ENCODE results near the gene RAPH1. TPM values are rescaled to one million over a fixed set of nuclear protein-coding genes. Genes with fewer than 3 reads are reported as not detected.

Gene RAPH1
- total and polyA plus RNA-seq, 2 experiments from 2014 or later = 5.0 to 36.2 TPM

DNA sequence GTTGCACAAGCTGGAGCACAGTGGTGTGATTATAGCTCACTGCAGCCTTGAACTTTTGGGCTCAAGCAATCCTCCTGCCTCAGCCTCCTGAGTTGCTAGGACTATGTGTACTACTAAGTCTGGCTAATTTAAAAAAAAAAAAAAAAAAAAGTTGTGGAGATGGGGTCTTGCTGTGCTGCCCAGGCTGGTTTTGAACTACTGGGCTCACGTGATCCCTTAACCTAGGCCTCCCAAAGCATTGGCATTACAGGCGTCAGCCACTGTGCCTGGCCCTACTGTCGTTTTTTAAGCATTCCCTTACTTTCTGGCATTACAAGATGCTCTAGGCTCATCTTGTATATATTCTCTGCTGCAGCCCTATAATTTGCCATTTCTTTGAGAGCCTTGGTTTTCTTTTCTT, 88.3 kb downstream of the RAPH1 start:
- no peaks in the 10 kb centered on the region for H3K79me2 ChIP-seq (replicated peaks; ENCODE audit: insufficient read depth)
- H3K36me3 ChIP-seq (ENCODE audit: insufficient read depth) = peaks cover 7% of the 10 kb centered on the region; the same call in 1 of the 2 replicates
- H4K20me1 ChIP-seq (replicated peaks; ENCODE audit: insufficient read depth) = no peaks in the 10 kb centered on the region; the same call in 1 of the 2 replicates
- H3K9me2 ChIP-seq (ENCODE audit: insufficient read depth) = no peaks in the 10 kb centered on the region
- H3K4me3 Mint-ChIP-seq = no peak overlapping the region
- no peaks in the 10 kb centered on the region for H3F3A ChIP-seq (replicated peaks; ENCODE audit: low read depth)
- no peak overlapping the region for H3K4me2 ChIP-seq
- H3K36me3 Mint-ChIP-seq (ENCODE audit: low read depth) = peaks cover 13% of the 10 kb centered on the region
- H3K9me3 Mint-ChIP-seq = no peaks in the 10 kb centered on the region
- TF ChIP-seq, protein P1, sequence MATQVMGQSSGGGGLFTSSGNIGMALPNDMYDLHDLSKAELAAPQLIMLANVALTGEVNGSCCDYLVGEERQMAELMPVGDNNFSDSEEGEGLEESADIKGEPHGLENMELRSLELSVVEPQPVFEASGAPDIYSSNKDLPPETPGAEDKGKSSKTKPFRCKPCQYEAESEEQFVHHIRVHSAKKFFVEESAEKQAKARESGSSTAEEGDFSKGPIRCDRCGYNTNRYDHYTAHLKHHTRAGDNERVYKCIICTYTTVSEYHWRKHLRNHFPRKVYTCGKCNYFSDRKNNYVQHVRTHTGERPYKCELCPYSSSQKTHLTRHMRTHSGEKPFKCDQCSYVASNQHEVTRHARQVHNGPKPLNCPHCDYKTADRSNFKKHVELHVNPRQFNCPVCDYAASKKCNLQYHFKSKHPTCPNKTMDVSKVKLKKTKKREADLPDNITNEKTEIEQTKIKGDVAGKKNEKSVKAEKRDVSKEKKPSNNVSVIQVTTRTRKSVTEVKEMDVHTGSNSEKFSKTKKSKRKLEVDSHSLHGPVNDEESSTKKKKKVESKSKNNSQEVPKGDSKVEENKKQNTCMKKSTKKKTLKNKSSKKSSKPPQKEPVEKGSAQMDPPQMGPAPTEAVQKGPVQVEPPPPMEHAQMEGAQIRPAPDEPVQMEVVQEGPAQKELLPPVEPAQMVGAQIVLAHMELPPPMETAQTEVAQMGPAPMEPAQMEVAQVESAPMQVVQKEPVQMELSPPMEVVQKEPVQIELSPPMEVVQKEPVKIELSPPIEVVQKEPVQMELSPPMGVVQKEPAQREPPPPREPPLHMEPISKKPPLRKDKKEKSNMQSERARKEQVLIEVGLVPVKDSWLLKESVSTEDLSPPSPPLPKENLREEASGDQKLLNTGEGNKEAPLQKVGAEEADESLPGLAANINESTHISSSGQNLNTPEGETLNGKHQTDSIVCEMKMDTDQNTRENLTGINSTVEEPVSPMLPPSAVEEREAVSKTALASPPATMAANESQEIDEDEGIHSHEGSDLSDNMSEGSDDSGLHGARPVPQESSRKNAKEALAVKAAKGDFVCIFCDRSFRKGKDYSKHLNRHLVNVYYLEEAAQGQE (IDR thresholded peaks at IDR 0.05; ENCODE audit: unreplicated experiment) = no peak
- TF ChIP-seq CREB1 (CRISPR knock-in tag; IDR thresholded peaks at IDR 0.05; ENCODE audit: low read depth) = no peak
- TF ChIP-seq JUNB (IDR thresholded peaks at IDR 0.05; ENCODE audit: unreplicated experiment) = no peak
- TF ChIP-seq, protein P2, sequence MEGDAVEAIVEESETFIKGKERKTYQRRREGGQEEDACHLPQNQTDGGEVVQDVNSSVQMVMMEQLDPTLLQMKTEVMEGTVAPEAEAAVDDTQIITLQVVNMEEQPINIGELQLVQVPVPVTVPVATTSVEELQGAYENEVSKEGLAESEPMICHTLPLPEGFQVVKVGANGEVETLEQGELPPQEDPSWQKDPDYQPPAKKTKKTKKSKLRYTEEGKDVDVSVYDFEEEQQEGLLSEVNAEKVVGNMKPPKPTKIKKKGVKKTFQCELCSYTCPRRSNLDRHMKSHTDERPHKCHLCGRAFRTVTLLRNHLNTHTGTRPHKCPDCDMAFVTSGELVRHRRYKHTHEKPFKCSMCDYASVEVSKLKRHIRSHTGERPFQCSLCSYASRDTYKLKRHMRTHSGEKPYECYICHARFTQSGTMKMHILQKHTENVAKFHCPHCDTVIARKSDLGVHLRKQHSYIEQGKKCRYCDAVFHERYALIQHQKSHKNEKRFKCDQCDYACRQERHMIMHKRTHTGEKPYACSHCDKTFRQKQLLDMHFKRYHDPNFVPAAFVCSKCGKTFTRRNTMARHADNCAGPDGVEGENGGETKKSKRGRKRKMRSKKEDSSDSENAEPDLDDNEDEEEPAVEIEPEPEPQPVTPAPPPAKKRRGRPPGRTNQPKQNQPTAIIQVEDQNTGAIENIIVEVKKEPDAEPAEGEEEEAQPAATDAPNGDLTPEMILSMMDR (conservative IDR thresholded peaks at IDR 0.05; ENCODE audit: low read depth in 2 of 2) = no peak
- TF ChIP-seq ZNF462 (CRISPR knock-in tag; IDR thresholded peaks at IDR 0.05) = no peak
- no peak for TF ChIP-seq EZH2phosphoT487 (IDR thresholded peaks at IDR 0.05; ENCODE audit: unreplicated experiment)
- TF ChIP-seq ZNF331 (CRISPR knock-in tag; IDR thresholded peaks at IDR 0.05; ENCODE audit: low read depth) = no peak
- TF ChIP-seq POLR2AphosphoS5 (IDR thresholded peaks at IDR 0.05; ENCODE audit: low read depth) = no peak
- no peak for TF ChIP-seq EZH2 (IDR thresholded peaks at IDR 0.05; ENCODE audit: low read depth, unreplicated experiment)
- TF ChIP-seq STAT1 (IDR thresholded peaks at IDR 0.05; ENCODE audit: unreplicated experiment) = no peak
- no peak for TF ChIP-seq ZNF114 (CRISPR knock-in tag; IDR thresholded peaks at IDR 0.05)
- TF ChIP-seq NANOG (IDR thresholded peaks at IDR 0.05; ENCODE audit: borderline replicate concordance) = no peak
- TF ChIP-seq ETS1 (IDR thresholded peaks at IDR 0.05) = no peak
- no peaks in the 10 kb centered on the region for H3K4me1 Mint-ChIP-seq
- no peak overlapping the region for H3K4me3 ChIP-seq
- ATAC-seq = no peak
- H3K27ac Mint-ChIP-seq = no peak overlapping the region
- H3K27me3 ChIP-seq (ENCODE audit: insufficient read depth) = no peaks in the 10 kb centered on the region
- H3K27me3 Mint-ChIP-seq (ENCODE audit: insufficient read depth, low read depth, poor library complexity) = peaks cover 2% of the 10 kb centered on the region
- DNase-seq (ENCODE audit: low spot score) = no peak
- no peaks in the 10 kb centered on the region for H3K4me1 ChIP-seq (ENCODE audit: insufficient read depth)
- H3K27ac ChIP-seq (ENCODE audit: low read depth) = no peak overlapping the region
- no peak overlapping the region for H2AFZ ChIP-seq

Data from GM23338 (cell line).